ENCODE results near the gene ZBTB18. TPM values are rescaled to one million over a fixed set of nuclear protein-coding genes. Genes with fewer than 3 reads are reported as not detected.

Gene ZBTB18
- total RNA-seq, 1 donor from 2014 or later: 16.7 TPM

GRCh38 chr1:244048256-244049161 is 2.6 kb upstream of the ZBTB18 start:
- TF ChIP-seq, protein P1, sequence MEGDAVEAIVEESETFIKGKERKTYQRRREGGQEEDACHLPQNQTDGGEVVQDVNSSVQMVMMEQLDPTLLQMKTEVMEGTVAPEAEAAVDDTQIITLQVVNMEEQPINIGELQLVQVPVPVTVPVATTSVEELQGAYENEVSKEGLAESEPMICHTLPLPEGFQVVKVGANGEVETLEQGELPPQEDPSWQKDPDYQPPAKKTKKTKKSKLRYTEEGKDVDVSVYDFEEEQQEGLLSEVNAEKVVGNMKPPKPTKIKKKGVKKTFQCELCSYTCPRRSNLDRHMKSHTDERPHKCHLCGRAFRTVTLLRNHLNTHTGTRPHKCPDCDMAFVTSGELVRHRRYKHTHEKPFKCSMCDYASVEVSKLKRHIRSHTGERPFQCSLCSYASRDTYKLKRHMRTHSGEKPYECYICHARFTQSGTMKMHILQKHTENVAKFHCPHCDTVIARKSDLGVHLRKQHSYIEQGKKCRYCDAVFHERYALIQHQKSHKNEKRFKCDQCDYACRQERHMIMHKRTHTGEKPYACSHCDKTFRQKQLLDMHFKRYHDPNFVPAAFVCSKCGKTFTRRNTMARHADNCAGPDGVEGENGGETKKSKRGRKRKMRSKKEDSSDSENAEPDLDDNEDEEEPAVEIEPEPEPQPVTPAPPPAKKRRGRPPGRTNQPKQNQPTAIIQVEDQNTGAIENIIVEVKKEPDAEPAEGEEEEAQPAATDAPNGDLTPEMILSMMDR (conservative IDR thresholded peaks at IDR 0.05): no peak
- Mint-ChIP-seq H3K4me3 (peak overlapping the region; percentile 94), H3K4me1 (ENCODE audit: unreplicated experiment) (peaks cover 17% of the 10 kb centered on the region), H3K27me3 (peaks cover 10% of the 10 kb centered on the region), H3K36me3 (no peaks in the 10 kb centered on the region), H3K9me3 (no peaks in the 10 kb centered on the region), H3K27ac (peak overlapping the region; percentile 95)
- DNase-seq (ENCODE audit: extremely low spot score, unreplicated experiment): peak; percentile 97

- no peak for DNase-seq (ENCODE audit: extremely low spot score, unreplicated experiment)
- Mint-ChIP-seq H3K4me1 (ENCODE audit: unreplicated experiment) (peaks cover 12% of the 10 kb centered on the region), H3K9me3 (no peaks in the 10 kb centered on the region), H3K27me3 (peaks cover 7% of the 10 kb centered on the region), H3K27ac (peak overlapping the region; percentile 91), H3K4me3 (no peak overlapping the region), H3K36me3 (no peaks in the 10 kb centered on the region)
- TF ChIP-seq, protein P1 (conservative IDR thresholded peaks at IDR 0.05): no peak
Observed at GRCh38 chr1:244049162-244050013, 1.7 kb upstream of the ZBTB18 start.

DNA sequence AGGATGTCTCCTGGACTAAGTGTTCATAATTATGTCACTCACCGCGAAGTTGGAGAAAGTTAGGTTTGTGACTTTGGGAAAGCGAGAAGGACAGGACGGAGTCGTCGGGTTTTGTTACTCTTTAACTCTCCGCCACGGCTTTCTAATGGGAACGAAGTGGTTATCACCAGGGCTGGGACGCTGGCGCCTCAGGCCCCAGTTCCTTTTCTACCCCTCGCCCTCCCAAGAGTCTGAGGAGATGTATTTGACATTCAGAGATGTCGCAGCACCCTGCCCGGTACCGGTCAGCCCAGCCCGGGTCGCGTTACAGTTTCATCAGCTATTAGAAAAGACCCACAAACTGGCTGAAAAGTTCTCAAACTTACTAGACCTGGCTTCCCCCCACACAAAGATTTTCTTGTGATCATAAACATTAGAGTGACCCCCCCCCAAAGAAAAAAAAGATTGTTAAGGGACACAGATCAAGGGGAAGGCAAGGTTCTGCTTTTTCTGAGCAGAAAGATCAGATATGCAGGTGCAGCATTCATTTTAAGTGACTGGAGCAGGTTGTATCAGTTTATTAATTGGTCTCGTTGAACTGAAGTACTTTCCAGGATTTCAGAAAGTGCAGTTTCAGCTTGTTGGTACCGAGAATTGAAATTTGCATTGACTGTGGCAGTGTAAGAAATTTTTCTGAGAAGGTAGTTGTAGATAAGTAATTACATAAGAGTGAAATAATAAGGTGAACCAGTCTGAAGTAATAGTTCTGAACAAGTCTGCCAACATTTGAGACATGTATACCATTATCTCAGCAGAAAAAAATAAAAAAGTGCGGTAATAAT is 859 bp upstream of the ZBTB18 start:
- TF ChIP-seq, protein P1 (conservative IDR thresholded peaks at IDR 0.05): no peak
- peaks cover 3% of the 10 kb centered on the region for H3K27me3 Mint-ChIP-seq
- peak overlapping the region; percentile 91 for H3K27ac Mint-ChIP-seq
- H3K4me3 Mint-ChIP-seq: no peak overlapping the region
- no peak for DNase-seq (ENCODE audit: extremely low spot score, unreplicated experiment)
- H3K36me3 Mint-ChIP-seq: no peaks in the 10 kb centered on the region
- peaks cover 12% of the 10 kb centered on the region for H3K4me1 Mint-ChIP-seq (ENCODE audit: unreplicated experiment)
- no peaks in the 10 kb centered on the region for H3K9me3 Mint-ChIP-seq

DNA sequence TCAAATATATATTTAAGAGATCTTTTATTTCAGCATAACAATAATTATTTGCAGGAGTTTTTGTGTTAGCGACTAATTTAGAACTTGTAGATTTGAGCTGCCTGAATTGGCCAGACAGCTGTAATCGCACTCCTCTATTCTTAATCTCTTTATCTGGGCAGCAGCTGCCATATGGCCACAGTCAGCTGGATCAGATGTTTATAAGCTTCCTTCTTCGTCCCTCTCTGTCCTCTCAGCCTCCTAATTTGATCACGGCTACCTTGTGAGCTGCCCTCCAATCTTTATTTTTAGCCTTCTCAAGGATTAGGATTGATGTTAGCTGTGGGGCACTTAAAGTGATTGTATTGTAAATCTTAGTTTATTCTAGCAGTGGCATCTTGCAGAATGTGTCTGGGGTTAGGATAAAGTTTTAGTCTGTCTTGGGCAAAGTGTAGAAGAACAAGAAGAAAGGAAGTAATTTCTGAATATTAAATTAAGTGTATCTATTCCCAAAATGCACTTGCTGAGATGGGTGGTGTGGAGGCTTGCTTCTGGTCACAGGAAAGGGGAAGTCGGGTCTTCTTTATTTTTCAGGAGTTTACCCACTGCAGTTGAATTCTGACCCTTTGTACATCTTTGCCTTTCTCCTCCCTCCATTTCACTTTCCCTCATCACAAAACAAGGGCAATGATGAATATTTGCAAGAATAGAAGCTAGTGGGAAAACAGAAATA is 1.1 kb downstream of the ZBTB18 start:
- TF ChIP-seq, protein P1 (conservative IDR thresholded peaks at IDR 0.05): no peak
- Mint-ChIP-seq H3K9me3 (no peaks in the 10 kb centered on the region), H3K27ac (no peak overlapping the region), H3K27me3 (peaks cover 3% of the 10 kb centered on the region), H3K36me3 (no peaks in the 10 kb centered on the region), H3K4me1 (ENCODE audit: unreplicated experiment) (peaks cover 16% of the 10 kb centered on the region), H3K4me3 (no peak overlapping the region)
- DNase-seq (ENCODE audit: extremely low spot score, unreplicated experiment): no peak

Measured in type B pancreatic cell (in vitro differentiated cells).